Lower lobe of right lung (tissue), 2 donors: ENCODE data around the gene MFAP5. TPM values are rescaled to one million over a fixed set of nuclear protein-coding genes. Genes with fewer than 3 reads are reported as not detected.

Source experiments
- ATAC-seq, 2 donors: fragments of 200-7000 bp; cut with Tn5 transposase; one replicate each; pipeline ENCODE4 v1.9.1; 2020 to 2022; ENCODE audit warnings: mild to moderate bottlenecking in 2 of 2, moderate library complexity in 2 of 2
- DNase-seq: peaks from one replicate; pipeline ENCODE4 v3.0.0-alpha.2; 2020
- H3K27ac ChIP-seq: fragments of 200-600 bp; one replicate; pipeline ENCODE4 v1.8.0; 2022
- H3K27me3 ChIP-seq: fragments of 200-600 bp; one replicate; pipeline ENCODE4 v1.8.0; 2022; ENCODE audit warnings: low read depth
- H3K36me3 ChIP-seq: fragments of 200-600 bp; one replicate; pipeline ENCODE4 v1.8.0; 2022; ENCODE audit warnings: mild to moderate bottlenecking
- H3K4me1 ChIP-seq: fragments of 200-600 bp; one replicate; pipeline ENCODE4 v1.8.0; 2022
- H3K4me3 ChIP-seq: fragments of 200-600 bp; one replicate; pipeline ENCODE4 v1.8.0; 2022; ENCODE audit warnings: mild to moderate bottlenecking
- H3K9me3 ChIP-seq: fragments of 200-600 bp; one replicate; pipeline ENCODE4 v1.8.0; 2022
- CTCF ChIP-seq: fragments of 200-600 bp; IDR thresholded peaks from one replicate; pipeline ENCODE4 v1.8.0; 2022; ENCODE audit warnings: antibody characterized with exemption, mild to moderate bottlenecking
- intact Hi-C: fragments of 100-400 bp; cut with DNase I; formaldehyde crosslinking; loops from one replicate; pipeline ENCODE4 v1.11.0; 2022
- total RNA-seq: library from RNA; stranded (reverse); fragmentation: NEBNext Ultra II Directional; extraction: Animal tissue kit (Norgen Biotek cat#: 25700); gene quantifications from one replicate; pipeline ENCODE4 v1.2.1, GENCODE V29; 2021
- donor health status: DM: no; HTN: yes; CAD: no; lungs with severe emphysema.

Gene MFAP5
- total RNA-seq, 1 donor from 2014 or later: 50.2 TPM

- H3K9me3 ChIP-seq: no peaks in the 10 kb centered on the region
- no peak overlapping the region for H3K4me3 ChIP-seq
- no peak overlapping the region for H3K27ac ChIP-seq
- TF ChIP-seq CTCF: no peak
- intact Hi-C loops: no loop called here
- DNase-seq (no peak), ATAC-seq (no peak)
- H3K4me1 ChIP-seq: no peaks in the 10 kb centered on the region
- no peaks in the 10 kb centered on the region for H3K27me3 ChIP-seq
- H3K36me3 ChIP-seq: no peaks in the 10 kb centered on the region
These were observed 13.0 kb upstream of the MFAP5 start for GRCh38 chr12:8675591-8676036.

DNA sequence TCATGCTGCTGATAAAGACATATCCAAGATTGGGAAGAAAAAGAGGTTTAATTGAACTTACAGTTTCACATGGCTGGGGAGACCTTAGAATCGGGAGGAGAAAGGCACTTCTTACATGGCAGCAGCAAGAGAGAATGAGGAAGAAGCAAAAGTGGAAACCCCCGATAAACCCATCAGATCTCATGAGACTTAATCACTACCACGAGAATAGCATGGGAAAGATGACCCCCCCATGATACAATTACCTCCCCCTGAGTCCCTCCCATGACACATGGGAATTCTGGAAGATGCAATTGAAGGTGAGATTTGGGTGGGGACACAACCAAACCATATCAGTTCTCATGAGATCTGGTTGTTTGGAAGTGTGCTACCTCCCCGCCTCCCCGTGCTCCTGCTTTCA, 9.8 kb upstream of the MFAP5 start:
- no peak for DNase-seq
- Histone ChIP-seq H3K9me3 (no peaks in the 10 kb centered on the region), H3K36me3 (no peaks in the 10 kb centered on the region), H3K4me3 (no peak overlapping the region), H3K27me3 (no peaks in the 10 kb centered on the region), H3K27ac (no peak overlapping the region), H3K4me1 (no peaks in the 10 kb centered on the region)
- ATAC-seq: no peak
- intact Hi-C loops: no loop called here
- no peak for TF ChIP-seq CTCF

DNA sequence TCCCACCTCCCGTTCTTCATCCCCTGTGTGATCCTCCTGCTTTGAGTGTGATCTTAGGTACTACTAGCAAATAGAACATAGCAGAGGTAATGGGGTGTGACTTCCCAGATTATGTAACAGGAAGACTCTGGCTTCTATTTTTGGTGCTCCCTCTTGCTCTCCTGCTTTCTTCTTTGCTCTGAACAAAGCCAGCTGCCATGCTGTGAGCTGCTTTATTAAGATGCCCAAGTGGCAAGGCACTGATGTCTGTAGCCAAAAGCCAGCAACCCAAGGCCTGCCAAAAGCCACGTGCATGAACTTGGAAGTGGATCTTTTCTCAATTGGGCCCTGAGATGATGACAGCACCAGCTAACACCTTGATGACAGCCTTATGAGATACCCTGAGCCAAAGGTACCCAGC, 5.8 kb upstream of the MFAP5 start:
- DNase-seq (no peak), ATAC-seq (no peak)
- H3K36me3 ChIP-seq: no peaks in the 10 kb centered on the region
- H3K4me1 ChIP-seq: no peaks in the 10 kb centered on the region
- intact Hi-C loops: no loop called here
- H3K27ac ChIP-seq: no peak overlapping the region
- no peak for TF ChIP-seq CTCF
- H3K9me3 ChIP-seq: no peaks in the 10 kb centered on the region
- H3K4me3 ChIP-seq: no peak overlapping the region
- H3K27me3 ChIP-seq: no peaks in the 10 kb centered on the region

GRCh38 chr12:8667270-8667669, 4.6 kb upstream of the MFAP5 start:
- no peaks in the 10 kb centered on the region for H3K9me3 ChIP-seq
- no peak overlapping the region for H3K27ac ChIP-seq
- H3K4me1 ChIP-seq: no peaks in the 10 kb centered on the region
- no peak for TF ChIP-seq CTCF
- H3K4me3 ChIP-seq: no peak overlapping the region
- no peak for DNase-seq
- intact Hi-C loops: no loop called here
- ATAC-seq: no peak
- H3K27me3 ChIP-seq: no peaks in the 10 kb centered on the region
- no peaks in the 10 kb centered on the region for H3K36me3 ChIP-seq

- no peak for DNase-seq
- H3K9me3 ChIP-seq: no peaks in the 10 kb centered on the region
- no peaks in the 10 kb centered on the region for H3K4me1 ChIP-seq
- ATAC-seq: no peak
- intact Hi-C loops: no loop called here
- no peaks in the 10 kb centered on the region for H3K36me3 ChIP-seq
- TF ChIP-seq CTCF: no peak
- no peak overlapping the region for H3K27ac ChIP-seq
- no peaks in the 10 kb centered on the region for H3K27me3 ChIP-seq
- no peak overlapping the region for H3K4me3 ChIP-seq
These were observed 3.1 kb upstream of the MFAP5 start for GRCh38 chr12:8665759-8666158.
